Non-pigmented ciliary epithelial cell (primary cell): Measurements from ENCODE around the gene FAM171A2.
"Not testable (repeated sequence)": the region's sequence is repeated elsewhere in the genome, so short reads cannot be mapped to it uniquely, and the experiment has no call there.

Source experiments
- DNase-seq: peaks from one replicate; pipeline ENCODE4 v3.0.0-alpha.2; 2010; ENCODE audit warnings: low read depth

The FAM171A2 gene

GRCh38 chr17:44363613-44364159 is at the start of gene FAM171A2:
Gene FAM171A2, minus strand, starts transcription at chr17:44363853. Its CDS starts 139 bp downstream, at chr17:44363714.
- DNase-seq: no peak

GRCh38 chr17:44409309-44410028 is 45.8 kb upstream of the FAM171A2 start:
- no peak for DNase-seq

- no peak for DNase-seq
Measured at GRCh38 chr17:44408786-44409185, 45.1 kb upstream of the FAM171A2 start.

GRCh38 chr17:44402564-44403172 is 39.0 kb upstream of the FAM171A2 start:
- no peak for DNase-seq

GRCh38 chr17:44400226-44400847 is 36.7 kb upstream of the FAM171A2 start:
- no peak for DNase-seq

- DNase-seq: no peak
Measured at GRCh38 chr17:44398692-44399691, 35.3 kb upstream of the FAM171A2 start.

GRCh38 chr17:44397479-44398440 is 34.1 kb upstream of the FAM171A2 start:
- DNase-seq: no peak

- no peak for DNase-seq
Measured at GRCh38 chr17:44396946-44397345, 33.3 kb upstream of the FAM171A2 start.

GRCh38 chr17:44394833-44395232 is 31.2 kb upstream of the FAM171A2 start:
- no peak for DNase-seq

GRCh38 chr17:44394112-44394511 is 30.5 kb upstream of the FAM171A2 start:
- DNase-seq: not testable (repeated sequence)

- DNase-seq: no peak
Measured at GRCh38 chr17:44390250-44390870, 26.7 kb upstream of the FAM171A2 start.

- no peak for DNase-seq
Measured at GRCh38 chr17:44389723-44390202, 26.1 kb upstream of the FAM171A2 start.

- no peak for DNase-seq
Measured at GRCh38 chr17:44389281-44389680, 25.6 kb upstream of the FAM171A2 start, which contains the start of gene ITGA2B. Gene ITGA2B, minus strand, starts transcription at chr17:44389649. Its CDS starts 176 bp downstream, at chr17:44389473.

GRCh38 chr17:44387804-44388203 is 24.2 kb upstream of the FAM171A2 start:
- no peak for DNase-seq

GRCh38 chr17:44386182-44386525 is 22.5 kb upstream of the FAM171A2 start:
- DNase-seq: no peak

GRCh38 chr17:44385287-44386181 is 21.9 kb upstream of the FAM171A2 start:
- no peak for DNase-seq

GRCh38 chr17:44384823-44385286 is 21.2 kb upstream of the FAM171A2 start:
- DNase-seq: no peak

GRCh38 chr17:44384281-44384822 is 20.7 kb upstream of the FAM171A2 start:
- DNase-seq: no peak
